ENCODE data around the gene RNF41. TPM values are rescaled to one million over a fixed set of nuclear protein-coding genes. Genes with fewer than 3 reads are reported as not detected.

Gene RNF41
- total and polyA plus RNA-seq, 2 of the 13 experiments (the other 11 are each of a cell fraction or from before 2014, with no cell fraction given), result 27.1 to 39.4 TPM

- peak; percentile 58; the same call in 1 of the 2 replicates for TF ChIP-seq HINFP (CRISPR knock-in tag; IDR thresholded peaks at IDR 0.05; ENCODE audit: low read depth)
- TF ChIP-seq ATF7 (IDR thresholded peaks at IDR 0.05), result peak; percentile 100
- TF ChIP-seq ATF7 (CRISPR knock-in tag; IDR thresholded peaks at IDR 0.05), result peak; percentile 99
- no peak for TF ChIP-seq ZNF350 (CRISPR knock-in tag; IDR thresholded peaks at IDR 0.05; ENCODE audit: borderline replicate concordance, low read depth)
- TF ChIP-seq CBX1 (IDR thresholded peaks at IDR 0.05; ENCODE audit: low read depth), result no peak
- no peak for TF ChIP-seq THAP7 (CRISPR knock-in tag; IDR thresholded peaks at IDR 0.05)
- peak; percentile 67; the same call in 1 of the 2 replicates for TF ChIP-seq JUNB (CRISPR knock-in tag; IDR thresholded peaks at IDR 0.05; ENCODE audit: borderline replicate concordance)
- no peak for TF ChIP-seq NONO (IDR thresholded peaks at IDR 0.05)
- TF ChIP-seq NONO (CRISPR knock-in tag; conservative IDR thresholded peaks at IDR 0.05), result peak; percentile 82; the same call in 1 of the 2 replicates
- TF ChIP-seq HMGXB4 (CRISPR knock-in tag; IDR thresholded peaks at IDR 0.05; ENCODE audit: borderline replicate concordance in 1 of 2, low read depth in 1 of 2), result peak; percentile 27 to 66; a peak in 2 of 4 replicates
- TF ChIP-seq ZNF468 (CRISPR knock-in tag; IDR thresholded peaks at IDR 0.05), result 0 out of 2 replicates have a peak, but pooled peaks have one; percentile 73
- TF ChIP-seq ZMAT5 (CRISPR knock-in tag; IDR thresholded peaks at IDR 0.05; ENCODE audit: borderline replicate concordance, low read depth), result no peak
- no peak for TF ChIP-seq PCBP1 (IDR thresholded peaks at IDR 0.05; ENCODE audit: borderline replicate concordance, low read depth, low read length)
- peak; percentile 64; the same call in 1 of the 2 replicates for TF ChIP-seq ZNF235 (CRISPR knock-in tag; IDR thresholded peaks at IDR 0.05; ENCODE audit: borderline replicate concordance)
- no peak for TF ChIP-seq HNF1A (IDR thresholded peaks at IDR 0.05; ENCODE audit: low read depth)
- TF ChIP-seq HNF1A (CRISPR knock-in tag; IDR thresholded peaks at IDR 0.05; ENCODE audit: borderline replicate concordance), result no peak
- TF ChIP-seq ZNF225 (CRISPR knock-in tag; IDR thresholded peaks at IDR 0.05), result no peak; the same call in 1 of the 2 replicates
- no peak for TF ChIP-seq PHF20 (CRISPR knock-in tag; IDR thresholded peaks at IDR 0.05)
- no peak for TF ChIP-seq ZNF160 (CRISPR knock-in tag; IDR thresholded peaks at IDR 0.05)
Measured at GRCh38 chr12:56158029-56158925, 63.4 kb downstream of the RNF41 start, which contains the start of gene MYL6 (continued).

Measured in HepG2 (cell line).